HCT116 (cell line): ENCODE results near the gene FAM53A.

Experiments
- CEBPB ChIP-seq: IDR thresholded peaks from 2 replicates; pipeline ENCODE4 v1.6.1; 2012; ENCODE audit warnings: low read depth
- EZH2 ChIP-seq: fragments of 200-600 bp; sonication (generic); IDR thresholded peaks from 2 replicates; pipeline ENCODE4 v1.6.1; 2017; ENCODE audit warnings: antibody characterized with exemption, mixed run types
- POLR2A ChIP-seq: IDR thresholded peaks from 2 replicates; pipeline ENCODE4 v1.7.0; 2011; ENCODE audit warnings: borderline replicate concordance; ENCODE audit not compliant: insufficient read depth, insufficient read length; ENCODE audit errors: extremely low read depth
- TF ChIP-seq, protein P1 (sequence below): IDR thresholded peaks from 2 replicates; pipeline ENCODE4 v1.6.1; 2012
- TF ChIP-seq, protein P2 (sequence below), 3 experiments: fragments of 200-600 bp in 1 of 3; sonication (generic) in 1 of 3; IDR thresholded peaks in 2 of 3; conservative IDR thresholded peaks in 1 of 3; 2 replicates each; pipeline ENCODE4 v1.5.1; 2012 to 2017; ENCODE audit warnings: low read depth in 2 of 3, low read length in 2 of 3, antibody characterized with exemption in 1 of 3, borderline replicate concordance in 1 of 3, control low read depth in 1 of 3, mild to moderate bottlenecking in 1 of 3, mixed read lengths in 1 of 3, mixed run types in 1 of 3, moderate library complexity in 1 of 3; ENCODE audit not compliant: insufficient read depth in 1 of 3

DNA sequence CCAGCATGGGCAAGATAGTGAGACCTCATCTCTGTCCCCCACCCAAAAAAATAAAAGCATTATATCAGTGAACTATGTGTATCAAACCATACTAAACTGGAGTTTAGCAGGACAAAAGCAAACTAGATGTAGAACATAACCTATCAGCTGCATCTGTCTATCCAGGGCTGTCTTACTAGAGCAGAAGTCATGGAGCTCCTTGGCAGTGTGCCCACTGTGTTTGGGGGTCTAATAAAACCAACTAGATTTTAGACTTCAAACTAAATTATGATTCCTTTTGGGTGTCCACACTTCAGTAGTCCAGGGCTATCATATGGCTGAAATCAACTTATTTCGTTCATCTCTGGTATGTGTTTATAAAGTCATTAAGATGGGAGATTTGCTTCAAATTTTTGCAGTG is 19.8 kb upstream of the FAM53A start:
- TF ChIP-seq, protein P1, sequence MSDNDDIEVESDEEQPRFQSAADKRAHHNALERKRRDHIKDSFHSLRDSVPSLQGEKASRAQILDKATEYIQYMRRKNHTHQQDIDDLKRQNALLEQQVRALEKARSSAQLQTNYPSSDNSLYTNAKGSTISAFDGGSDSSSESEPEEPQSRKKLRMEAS, result no peak
- TF ChIP-seq EZH2, result no peak
- TF ChIP-seq POLR2A, result no peak
- TF ChIP-seq CEBPB, result no peak
- TF ChIP-seq, protein P2, sequence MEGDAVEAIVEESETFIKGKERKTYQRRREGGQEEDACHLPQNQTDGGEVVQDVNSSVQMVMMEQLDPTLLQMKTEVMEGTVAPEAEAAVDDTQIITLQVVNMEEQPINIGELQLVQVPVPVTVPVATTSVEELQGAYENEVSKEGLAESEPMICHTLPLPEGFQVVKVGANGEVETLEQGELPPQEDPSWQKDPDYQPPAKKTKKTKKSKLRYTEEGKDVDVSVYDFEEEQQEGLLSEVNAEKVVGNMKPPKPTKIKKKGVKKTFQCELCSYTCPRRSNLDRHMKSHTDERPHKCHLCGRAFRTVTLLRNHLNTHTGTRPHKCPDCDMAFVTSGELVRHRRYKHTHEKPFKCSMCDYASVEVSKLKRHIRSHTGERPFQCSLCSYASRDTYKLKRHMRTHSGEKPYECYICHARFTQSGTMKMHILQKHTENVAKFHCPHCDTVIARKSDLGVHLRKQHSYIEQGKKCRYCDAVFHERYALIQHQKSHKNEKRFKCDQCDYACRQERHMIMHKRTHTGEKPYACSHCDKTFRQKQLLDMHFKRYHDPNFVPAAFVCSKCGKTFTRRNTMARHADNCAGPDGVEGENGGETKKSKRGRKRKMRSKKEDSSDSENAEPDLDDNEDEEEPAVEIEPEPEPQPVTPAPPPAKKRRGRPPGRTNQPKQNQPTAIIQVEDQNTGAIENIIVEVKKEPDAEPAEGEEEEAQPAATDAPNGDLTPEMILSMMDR (IDR thresholded peaks at IDR 0.05 in 2 of 3, conservative IDR thresholded peaks at IDR 0.05 in 1 of 3; ENCODE audit: borderline replicate concordance in 1 of 3, insufficient read depth in 1 of 3, low read depth in 2 of 3, low read length in 2 of 3), result no peak
